RPMI8226 (cell line): ENCODE measurements around the gene ERBB4.

Source experiments
- DNase-seq: peaks from one replicate; pipeline ENCODE4 v3.0.0-alpha.2; 2015

Gene ERBB4

GRCh38 chr2:212538305-212539071, at the start of gene ERBB4:
Gene ERBB4, minus strand, starts transcription at chr2:212538802. Its CDS starts 272 bp downstream, at chr2:212538530.
- DNase-seq: no peak

GRCh38 chr2:212580117-212580516, 41.5 kb upstream of the ERBB4 start:
- DNase-seq: no peak

- no peak for DNase-seq
These were observed 17.7 kb upstream of the ERBB4 start for GRCh38 chr2:212556296-212556695.

GRCh38 chr2:212554233-212554632, 15.6 kb upstream of the ERBB4 start:
- no peak for DNase-seq

GRCh38 chr2:212549941-212550340, 11.3 kb upstream of the ERBB4 start:
- DNase-seq: no peak

GRCh38 chr2:212549463-212549862, 10.9 kb upstream of the ERBB4 start:
- no peak for DNase-seq

GRCh38 chr2:212548455-212548819, 9.8 kb upstream of the ERBB4 start:
- no peak for DNase-seq

- no peak for DNase-seq
These were observed 9.3 kb upstream of the ERBB4 start for GRCh38 chr2:212547716-212548454.

- no peak for DNase-seq
These were observed 8.1 kb upstream of the ERBB4 start for GRCh38 chr2:212546669-212547068.

- no peak for DNase-seq
These were observed 1.7 kb upstream of the ERBB4 start for GRCh38 chr2:212540341-212540740.

- no peak for DNase-seq
These were observed 674 bp upstream of the ERBB4 start for GRCh38 chr2:212539072-212539880.

- DNase-seq: no peak
These were observed 787 bp downstream of the ERBB4 start for GRCh38 chr2:212537726-212538304.

- DNase-seq: no peak
These were observed 1.5 kb downstream of the ERBB4 start for GRCh38 chr2:212536817-212537725.

- no peak for DNase-seq
These were observed 2.4 kb downstream of the ERBB4 start for GRCh38 chr2:212535996-212536816.

- no peak for DNase-seq
These were observed 4.3 kb downstream of the ERBB4 start for GRCh38 chr2:212534336-212534735.

- DNase-seq: no peak
These were observed 6.0 kb downstream of the ERBB4 start for GRCh38 chr2:212532585-212532984.

GRCh38 chr2:212532087-212532486, 6.5 kb downstream of the ERBB4 start:
- DNase-seq: no peak

GRCh38 chr2:212531499-212531898, 7.1 kb downstream of the ERBB4 start:
- no peak for DNase-seq

- no peak for DNase-seq
These were observed 7.6 kb downstream of the ERBB4 start for GRCh38 chr2:212530991-212531390.

- no peak for DNase-seq
These were observed 8.2 kb downstream of the ERBB4 start for GRCh38 chr2:212530373-212530772.
